ENCODE data around the gene GNPDA2. TPM values are rescaled to one million over a fixed set of nuclear protein-coding genes. Genes with fewer than 3 reads are reported as not detected.

Gene GNPDA2
- total and polyA plus RNA-seq, 9 of the 15 experiments (the other 6 are each of a cell fraction or from before 2014, with no cell fraction given) = 10.6 to 20.4 (median 13.0) TPM

DNA sequence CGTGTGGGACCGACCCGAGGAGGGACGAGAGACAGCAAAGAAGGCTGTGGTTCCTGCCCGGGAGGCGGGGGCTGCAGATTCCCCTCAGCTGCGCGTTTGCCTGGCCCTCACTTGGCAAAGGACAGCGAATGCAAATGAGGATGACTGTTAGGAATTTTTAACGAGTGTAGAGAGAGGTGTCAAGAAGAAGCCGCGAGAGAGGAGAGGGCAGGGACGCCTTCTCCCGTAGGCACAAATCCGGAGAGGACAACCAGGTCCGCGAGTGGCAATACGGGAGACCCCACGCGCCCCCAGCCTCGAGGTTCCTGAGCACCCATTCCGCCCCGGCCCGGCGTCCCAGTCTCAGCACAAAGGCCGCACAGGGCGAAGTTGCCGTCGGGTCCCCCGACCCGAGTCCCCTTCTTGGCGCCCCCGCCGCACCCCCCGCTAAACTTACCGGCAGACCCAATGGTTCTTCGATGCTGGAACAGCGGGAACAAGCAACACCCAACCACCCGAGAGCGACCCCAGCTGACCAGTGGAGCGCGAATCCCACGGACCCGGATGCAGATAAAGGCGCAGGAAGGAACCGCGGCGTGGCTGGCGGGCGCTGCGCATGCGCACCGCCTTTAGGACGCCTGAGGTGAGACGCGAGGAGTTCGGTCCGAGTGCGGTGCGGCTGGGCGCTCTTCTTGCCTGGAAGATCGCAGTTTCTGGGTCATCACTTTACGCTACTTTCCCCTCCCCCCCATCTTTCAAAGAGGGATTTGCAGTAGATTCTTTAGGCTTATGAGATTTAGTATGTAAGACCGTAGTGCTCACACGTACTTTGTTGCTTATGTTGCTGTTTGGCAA lies at the start of gene GNPDA2 (continued):
- TF ChIP-seq EZH2 (IDR thresholded peaks at IDR 0.05; ENCODE audit: borderline replicate concordance, low read depth, low read length) = no peak
- 0 out of 2 replicates have a peak, but pooled peaks have one; percentile 31 for TF ChIP-seq NR4A1 (CRISPR knock-in tag; IDR thresholded peaks at IDR 0.05)
- no peak for TF ChIP-seq NR4A1 (tag; IDR thresholded peaks at IDR 0.05)
- no peak for TF ChIP-seq WHSC1 (IDR thresholded peaks at IDR 0.05; ENCODE audit: low read length)
- no peak for TF ChIP-seq ZNF408 (CRISPR knock-in tag; IDR thresholded peaks at IDR 0.05; ENCODE audit: low read depth)
- peak; percentile 78 for TF ChIP-seq GABPA (tag; conservative IDR thresholded peaks at IDR 0.05; ENCODE audit: low read depth)
- no peak for TF ChIP-seq ZNF507 (tag; conservative IDR thresholded peaks at IDR 0.05)
- no peak for TF ChIP-seq HCFC1 (IDR thresholded peaks at IDR 0.05; ENCODE audit: low read depth, low read length)
- TF ChIP-seq CREB1 (IDR thresholded peaks at IDR 0.05) = no peak; the same call in 1 of the 2 replicates
- no peak for TF ChIP-seq CREB1 (CRISPR knock-in tag; IDR thresholded peaks at IDR 0.05)
- TF ChIP-seq, protein P1, sequence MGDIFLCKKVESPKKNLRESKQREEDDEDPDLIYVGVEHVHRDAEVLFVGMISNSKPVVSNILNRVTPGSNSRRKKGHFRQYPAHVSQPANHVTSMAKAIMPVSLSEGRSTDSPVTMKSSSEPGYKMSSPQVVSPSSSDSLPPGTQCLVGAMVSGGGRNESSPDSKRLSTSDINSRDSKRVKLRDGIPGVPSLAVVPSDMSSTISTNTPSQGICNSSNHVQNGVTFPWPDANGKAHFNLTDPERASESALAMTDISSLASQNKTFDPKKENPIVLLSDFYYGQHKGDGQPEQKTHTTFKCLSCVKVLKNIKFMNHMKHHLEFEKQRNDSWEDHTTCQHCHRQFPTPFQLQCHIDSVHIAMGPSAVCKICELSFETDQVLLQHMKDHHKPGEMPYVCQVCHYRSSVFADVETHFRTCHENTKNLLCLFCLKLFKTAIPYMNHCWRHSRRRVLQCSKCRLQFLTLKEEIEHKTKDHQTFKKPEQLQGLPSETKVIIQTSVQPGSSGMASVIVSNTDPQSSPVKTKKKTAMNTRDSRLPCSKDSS (IDR thresholded peaks at IDR 0.05; ENCODE audit: low read depth, partially characterized antibody) = no peak
- no peak for TF ChIP-seq BHLHE40 (IDR thresholded peaks at IDR 0.05; ENCODE audit: low read length)
- no peak for TF ChIP-seq FOXJ2 (tag; IDR thresholded peaks at IDR 0.05)
- TF ChIP-seq NCOA1 (IDR thresholded peaks at IDR 0.05; ENCODE audit: low read depth) = no peak
- TF ChIP-seq YY1 (IDR thresholded peaks at IDR 0.05; ENCODE audit: borderline replicate concordance in 1 of 3, control insufficient read depth in 1 of 3, extremely low read depth in 1 of 3, insufficient read depth in 3 of 3, insufficient read length in 1 of 3, insufficient replicate concordance in 2 of 3, low read depth in 1 of 3, low read length in 2 of 3) = peak in 1 of 3 experiments; percentile 50
- no peak for TF ChIP-seq ZNF197 (CRISPR knock-in tag; IDR thresholded peaks at IDR 0.05; ENCODE audit: low read depth)
- TF ChIP-seq MCM3 (IDR thresholded peaks at IDR 0.05) = no peak
- TF ChIP-seq EP400 (IDR thresholded peaks at IDR 0.05) = peak; percentile 67
- TF ChIP-seq CREB5 (CRISPR knock-in tag; IDR thresholded peaks at IDR 0.05) = no peak
- no peak for TF ChIP-seq MCM2 (IDR thresholded peaks at IDR 0.05; ENCODE audit: low read depth)
- no peak for TF ChIP-seq THRB (CRISPR knock-in tag; conservative IDR thresholded peaks at IDR 0.05)
- peak; percentile 98 to 99 for TF ChIP-seq NRF1 (conservative IDR thresholded peaks at IDR 0.05 in 1 of 2, IDR thresholded peaks at IDR 0.05 in 1 of 2)
- TF ChIP-seq CSDE1 (IDR thresholded peaks at IDR 0.05) = no peak
- TF ChIP-seq SIRT6 (IDR thresholded peaks at IDR 0.05; ENCODE audit: low read depth, low read length) = no peak

All from K562 (cell line).